ENCODE data around the gene PSTPIP1. TPM values are rescaled to one million over a fixed set of nuclear protein-coding genes. Genes with fewer than 3 reads are reported as not detected.
A peak's percentile ranks its signal among the peaks of the same experiment; 100 is the strongest.

PSTPIP1 gene
- total RNA-seq, 2 experiments from 2014 or later = 113 to 121 TPM

DNA sequence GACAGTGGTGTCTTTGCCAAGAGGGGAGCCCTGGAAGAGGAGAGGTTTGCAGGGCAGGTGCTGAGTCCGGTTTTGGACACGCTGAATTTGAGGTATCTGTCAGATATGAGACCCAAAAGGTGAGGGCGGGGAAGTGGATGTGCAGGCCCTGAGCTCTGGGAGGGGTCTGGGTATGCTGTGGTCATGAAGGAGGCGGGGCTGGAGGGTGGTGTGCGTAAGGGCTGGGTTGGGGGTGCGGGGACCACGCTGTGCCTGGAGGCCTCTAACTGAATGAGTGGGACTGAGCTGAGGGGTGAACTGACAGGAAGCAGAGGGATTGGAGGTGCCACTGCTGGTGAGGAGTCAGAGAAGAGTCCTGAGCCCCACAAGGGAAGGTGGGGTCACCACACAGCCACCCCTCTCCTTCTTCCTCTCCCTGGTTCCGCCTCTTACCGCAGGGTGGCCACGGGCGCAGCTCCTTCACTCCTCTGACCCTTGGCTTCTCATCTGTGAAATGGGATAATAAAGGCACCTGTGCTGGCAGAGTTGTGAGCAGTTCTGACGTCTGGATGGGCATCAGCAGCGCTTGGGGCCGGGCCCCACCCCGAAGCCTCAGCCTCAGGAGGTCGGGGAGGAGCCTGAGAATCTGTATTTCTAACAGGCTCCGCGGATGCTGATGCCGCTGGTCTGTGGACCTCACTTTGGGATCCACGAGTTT, 28.8 kb downstream of the PSTPIP1 start:
- TF ChIP-seq CTCF (IDR thresholded peaks at IDR 0.05) = no peak
- no peaks in the 10 kb centered on the region for H3K27me3 Mint-ChIP-seq
- H3K4me3 Mint-ChIP-seq = peak overlapping the region; percentile 14
- peaks cover 67% of the 10 kb centered on the region for H3K36me3 Mint-ChIP-seq (ENCODE audit: low read depth)
- H3K4me1 Mint-ChIP-seq (ENCODE audit: low read depth) = peaks cover 63% of the 10 kb centered on the region
- ChIA-PET CTCF (interaction anchor here (0.8 to 7.2 kb wide), 21 partner anchors 8 to 73 kb away, joined by 3 to 105 read pairs (median 8); partner anchors contain the start of gene PSTPIP1), POLR2A (interaction anchor here (0.6 to 7.0 kb wide), 5 partner anchors 10 to 95 kb away, joined by 3 to 62 read pairs (median 14); partner anchors contain the start of gene PSTPIP1)
- peak overlapping the region; percentile 100 for H3K27ac Mint-ChIP-seq
- ATAC-seq (no peak), DNase-seq (peak; percentile 43)
- H3K9me3 Mint-ChIP-seq = no peaks in the 10 kb centered on the region
- intact Hi-C loops (cut with micrococcal nuclease) = loop anchor here (5.0 kb wide), 1 partner anchor 36 kb away; no protein-coding TSS in a partner anchor

DNA sequence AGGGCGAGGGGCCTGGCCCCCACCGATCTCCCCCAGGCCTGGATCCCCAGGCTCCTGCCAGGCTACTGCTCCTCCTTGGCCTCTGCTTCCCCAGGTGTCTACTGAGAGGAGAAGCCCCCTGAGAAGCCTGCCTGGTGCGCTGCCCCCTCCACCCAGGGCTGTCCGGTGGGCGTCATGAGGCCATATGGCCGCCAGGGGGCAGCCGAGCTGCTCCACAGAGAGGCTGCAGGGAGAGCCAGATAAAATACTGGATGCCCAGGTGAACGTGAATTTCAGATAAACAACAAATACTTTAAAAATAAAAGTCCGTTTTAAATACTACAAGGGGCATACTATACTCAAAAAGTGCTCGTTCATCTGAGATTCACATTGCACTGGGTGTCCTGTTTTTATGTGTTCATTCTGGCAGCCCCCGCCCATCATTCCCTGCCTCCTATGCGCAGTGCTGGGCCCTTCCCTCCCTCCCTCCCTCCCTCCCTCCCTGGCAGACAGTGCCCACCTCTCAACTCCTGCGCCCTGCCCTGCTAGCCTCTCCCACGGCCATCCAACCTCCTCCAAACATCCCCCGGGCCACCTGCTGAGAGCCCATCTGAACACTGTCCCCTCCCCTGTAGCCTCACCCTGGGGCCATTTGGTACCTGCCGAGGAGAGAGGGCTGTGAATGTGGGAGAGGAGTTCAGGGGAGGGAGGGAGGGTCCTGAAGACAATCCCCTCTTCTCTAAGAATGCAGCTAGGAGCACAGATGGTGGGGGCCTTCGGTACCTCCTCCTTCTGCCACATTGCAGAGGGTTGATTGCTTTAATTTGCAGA, 29.6 kb downstream of the PSTPIP1 start:
- ATAC-seq (no peak), DNase-seq (peak; percentile 81)
- H3K36me3 Mint-ChIP-seq (ENCODE audit: low read depth) = peaks cover 68% of the 10 kb centered on the region
- ChIA-PET POLR2A (interaction anchor here (1.3 to 7.0 kb wide), 2 partner anchors 29 to 36 kb away, joined by 4 to 62 read pairs; partner anchors contain the start of gene PSTPIP1), CTCF (interaction anchor here (1.0 to 7.2 kb wide), 17 partner anchors 8 to 60 kb away, joined by 3 to 105 read pairs (median 8); partner anchors contain the start of gene PSTPIP1)
- intact Hi-C loops (cut with micrococcal nuclease) = loop anchor here (5.0 kb wide), 1 partner anchor 37 kb away; no protein-coding TSS in a partner anchor
- H3K27me3 Mint-ChIP-seq = no peaks in the 10 kb centered on the region
- peak; percentile 99 for TF ChIP-seq CTCF (IDR thresholded peaks at IDR 0.05)
- peak overlapping the region; percentile 100 for H3K27ac Mint-ChIP-seq
- H3K9me3 Mint-ChIP-seq = no peaks in the 10 kb centered on the region
- peaks cover 58% of the 10 kb centered on the region for H3K4me1 Mint-ChIP-seq (ENCODE audit: low read depth)
- H3K4me3 Mint-ChIP-seq = no peak overlapping the region

DNA sequence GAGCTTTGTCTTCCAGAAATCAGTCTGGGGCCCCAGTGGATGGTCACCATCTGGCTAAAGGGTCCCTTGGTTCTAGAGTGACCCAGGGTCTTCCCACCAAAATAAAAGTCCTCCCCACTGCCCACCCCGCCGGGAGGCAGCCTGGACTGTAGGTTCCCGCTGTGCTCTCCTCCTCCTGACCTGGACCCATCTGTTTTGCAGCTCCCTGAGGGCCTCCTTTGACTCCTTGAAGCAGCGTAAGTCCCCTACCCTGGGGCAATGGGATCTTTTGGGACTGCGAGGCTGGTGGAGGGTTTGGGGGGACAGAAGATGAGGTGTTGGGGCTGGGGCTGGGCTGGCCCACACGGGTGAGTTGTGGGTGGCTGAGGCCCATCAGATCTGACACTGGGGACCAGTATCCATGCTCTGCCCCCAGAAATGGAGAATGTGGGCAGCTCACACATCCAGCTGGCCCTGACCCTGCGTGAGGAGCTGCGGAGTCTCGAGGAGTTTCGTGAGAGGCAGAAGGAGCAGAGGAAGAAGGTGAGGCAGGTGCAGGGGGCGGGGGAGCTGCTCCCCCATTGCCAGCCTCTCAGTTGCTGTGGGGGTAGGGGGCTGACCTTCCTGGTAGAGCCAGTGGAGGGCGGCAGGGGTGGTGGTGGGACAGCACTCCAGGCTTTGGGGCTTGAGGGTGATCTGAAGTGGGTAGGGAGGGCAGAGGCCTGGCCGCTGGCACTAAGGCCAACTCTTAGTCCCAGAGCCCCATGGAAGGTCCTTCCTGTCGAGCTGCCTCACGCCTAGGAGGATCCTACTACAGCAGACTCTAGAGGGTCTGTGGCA, 30.4 kb downstream of the PSTPIP1 start:
- Mint-ChIP-seq H3K4me1 (ENCODE audit: low read depth) (peaks cover 56% of the 10 kb centered on the region), H3K4me3 (no peak overlapping the region), H3K9me3 (no peaks in the 10 kb centered on the region), H3K27ac (peak overlapping the region; percentile 70), H3K27me3 (no peaks in the 10 kb centered on the region), H3K36me3 (ENCODE audit: low read depth) (peaks cover 63% of the 10 kb centered on the region)
- DNase-seq (peak; percentile 0), ATAC-seq (no peak)
- ChIA-PET POLR2A (interaction anchor here (1.3 to 7.0 kb wide), 2 partner anchors 30 to 36 kb away, joined by 4 to 62 read pairs; partner anchors contain the start of gene PSTPIP1), CTCF (interaction anchor here (2.3 to 7.2 kb wide), 8 partner anchors 10 to 52 kb away, joined by 8 to 105 read pairs (median 19); partner anchors contain the start of gene PSTPIP1)
- TF ChIP-seq CTCF (IDR thresholded peaks at IDR 0.05) = no peak
- intact Hi-C loops (cut with micrococcal nuclease) = no loop called here

GRCh38 chr15:77025941-77026411, 31.1 kb downstream of the PSTPIP1 start:
- TF ChIP-seq CTCF (IDR thresholded peaks at IDR 0.05) = no peak
- ChIA-PET POLR2A (interaction anchor here (1.5 to 7.0 kb wide), 3 partner anchors 13 to 34 kb away, joined by 4 to 62 read pairs (median 6); partner anchors contain the start of gene PSTPIP1), CTCF (interaction anchor here (2.9 to 7.2 kb wide), 5 partner anchors 9 to 53 kb away, joined by 13 to 105 read pairs (median 21); partner anchors contain the start of gene PSTPIP1)
- Mint-ChIP-seq H3K9me3 (no peaks in the 10 kb centered on the region), H3K36me3 (ENCODE audit: low read depth) (peaks cover 58% of the 10 kb centered on the region), H3K27ac (peak overlapping the region; percentile 70), H3K27me3 (no peaks in the 10 kb centered on the region), H3K4me1 (ENCODE audit: low read depth) (peaks cover 50% of the 10 kb centered on the region), H3K4me3 (no peak overlapping the region)
- ATAC-seq (no peak), DNase-seq (peak; percentile 0)
- intact Hi-C loops (cut with micrococcal nuclease) = no loop called here
